NCI-H2196 (cell line): ENCODE measurements around the gene MYOM1.
"Not testable (repeated sequence)": the region's sequence is repeated elsewhere in the genome, so short reads cannot be mapped to it uniquely, and the experiment has no call there.

Experiments
- DNase-seq: peaks from one replicate; lab custom pipeline; 2025; ENCODE audit not compliant: unreplicated experiment; lab: John Stamatoyannopoulos, UW

Gene MYOM1

GRCh38 chr18:3221496-3221895 lies 1.7 kb upstream of the MYOM1 start:
- no peak for DNase-seq

DNA sequence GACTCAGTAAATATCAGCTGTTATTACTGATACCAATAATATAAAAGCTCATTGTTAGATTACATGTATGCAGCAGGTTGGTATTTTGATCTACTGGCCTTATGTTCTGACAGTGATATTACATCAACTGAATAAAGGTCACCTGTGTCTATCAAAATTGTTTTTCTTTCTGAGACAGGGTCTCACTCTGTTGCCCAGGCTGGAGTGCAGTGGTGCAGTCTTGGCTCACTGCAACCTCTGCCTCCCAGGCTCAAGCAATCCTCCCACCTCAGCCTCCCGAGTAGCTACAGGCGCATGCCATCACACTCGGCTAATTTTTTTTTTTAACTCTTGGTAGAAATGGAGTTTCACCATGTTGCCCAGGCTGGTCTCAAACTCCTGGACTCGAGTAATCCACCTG lies 1.1 kb upstream of the MYOM1 start:
- DNase-seq, result not testable (repeated sequence)

- DNase-seq, result no peak
Observed at GRCh38 chr18:3219241-3219630, 532 bp downstream of the MYOM1 start.

- no peak for DNase-seq
Observed at GRCh38 chr18:3218819-3219218, 949 bp downstream of the MYOM1 start.

- no peak for DNase-seq
Observed at GRCh38 chr18:3217948-3218647, 1.7 kb downstream of the MYOM1 start.

- DNase-seq, result no peak
Observed at GRCh38 chr18:3216987-3217386, 2.8 kb downstream of the MYOM1 start.

GRCh38 chr18:3214855-3215637 lies 4.7 kb downstream of the MYOM1 start:
- no peak for DNase-seq

DNA sequence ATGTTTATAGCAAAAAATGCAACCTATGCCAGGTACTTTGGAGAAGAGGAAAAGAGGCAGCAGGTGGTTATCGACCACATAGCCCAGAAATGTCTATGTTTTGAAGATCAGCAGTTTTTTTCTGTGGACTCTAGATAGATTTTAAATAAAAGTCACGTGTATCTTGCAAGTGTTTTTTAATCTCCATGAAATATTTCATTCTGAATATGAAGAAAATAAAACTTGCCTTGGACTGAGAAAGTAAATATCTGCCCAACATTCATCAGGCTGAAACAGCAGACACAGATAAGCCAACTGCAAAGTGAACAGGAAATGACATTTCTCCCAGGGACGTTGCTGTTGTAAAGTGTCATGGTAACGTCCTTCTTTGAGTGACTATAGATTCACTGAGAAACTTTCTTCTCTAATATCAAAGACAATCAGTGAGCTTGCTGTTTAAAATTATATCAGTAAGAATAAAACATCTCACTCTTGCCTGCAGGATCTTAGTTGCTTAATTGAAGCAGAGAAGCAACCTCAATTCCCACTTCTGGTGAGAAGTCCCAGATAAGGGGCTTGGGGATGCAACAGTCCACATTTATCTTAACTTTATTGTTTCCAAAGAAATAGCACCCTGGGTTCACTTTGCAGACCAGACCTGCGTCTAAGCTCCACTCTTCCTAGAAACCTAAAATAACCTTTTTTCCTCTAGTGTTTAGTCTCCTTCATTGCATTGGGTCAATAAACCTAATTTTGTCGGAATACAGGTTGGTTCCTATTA lies 6.3 kb downstream of the MYOM1 start:
- DNase-seq, result no peak

GRCh38 chr18:3212657-3213056 lies 7.1 kb downstream of the MYOM1 start:
- DNase-seq, result no peak

GRCh38 chr18:3211236-3211992 lies 8.4 kb downstream of the MYOM1 start:
- no peak for DNase-seq

DNA sequence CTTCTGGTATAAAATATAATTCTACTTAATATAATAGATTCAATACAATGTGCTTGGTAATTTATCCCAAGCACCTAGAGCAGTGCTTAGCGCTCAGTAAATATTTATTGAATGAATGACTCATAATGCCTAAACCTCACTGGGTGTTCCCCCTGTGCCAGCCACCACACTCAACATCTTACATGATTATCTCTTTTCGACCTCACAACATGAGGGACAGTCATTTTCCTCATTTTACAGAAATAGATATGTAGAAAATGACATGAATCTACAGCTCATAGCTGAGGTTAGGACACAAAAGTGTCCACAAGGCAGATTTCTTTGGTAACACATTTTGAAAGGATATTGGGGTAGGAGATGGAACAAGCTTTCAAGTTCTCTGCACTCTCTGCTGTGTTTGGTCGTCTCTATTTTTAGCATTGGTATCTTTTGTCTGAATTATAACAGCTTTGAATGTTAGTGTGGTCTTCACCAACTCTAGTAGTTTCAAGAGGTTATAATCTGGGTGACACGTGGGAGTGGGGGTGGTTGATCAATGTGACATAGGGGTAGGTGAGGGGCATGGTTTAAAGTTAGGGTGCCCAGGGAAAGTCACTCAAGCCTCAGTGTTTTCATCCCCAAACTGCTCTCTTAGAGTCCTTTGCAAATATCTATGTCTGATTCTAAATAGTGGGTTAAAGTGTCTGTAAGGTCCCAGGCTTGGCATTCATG lies 9.8 kb downstream of the MYOM1 start:
- no peak for DNase-seq

GRCh38 chr18:3207565-3207964 lies 12.2 kb downstream of the MYOM1 start:
- DNase-seq, result no peak

DNA sequence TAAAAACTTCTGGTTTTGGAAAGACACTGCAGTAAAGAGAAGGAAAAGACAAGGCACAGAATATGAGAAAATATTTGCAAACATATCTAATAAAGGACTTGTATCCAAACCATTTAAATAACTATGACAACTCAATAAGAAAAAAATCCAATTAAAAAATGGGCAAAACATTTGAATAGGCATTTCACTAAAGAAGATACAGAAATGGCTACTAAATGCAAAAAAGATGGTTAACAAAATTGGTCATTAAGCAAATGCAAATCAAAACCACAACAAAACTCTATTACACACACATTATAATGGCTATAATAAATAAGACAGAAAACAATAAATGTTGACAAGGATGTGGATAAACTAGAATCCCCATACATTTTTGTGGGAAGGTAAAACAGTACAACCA lies 14.5 kb downstream of the MYOM1 start:
- DNase-seq, result no peak

GRCh38 chr18:3199942-3200645 lies 19.7 kb downstream of the MYOM1 start:
- DNase-seq, result no peak

GRCh38 chr18:3198260-3198860 lies 21.4 kb downstream of the MYOM1 start:
- not testable (repeated sequence) for DNase-seq

DNA sequence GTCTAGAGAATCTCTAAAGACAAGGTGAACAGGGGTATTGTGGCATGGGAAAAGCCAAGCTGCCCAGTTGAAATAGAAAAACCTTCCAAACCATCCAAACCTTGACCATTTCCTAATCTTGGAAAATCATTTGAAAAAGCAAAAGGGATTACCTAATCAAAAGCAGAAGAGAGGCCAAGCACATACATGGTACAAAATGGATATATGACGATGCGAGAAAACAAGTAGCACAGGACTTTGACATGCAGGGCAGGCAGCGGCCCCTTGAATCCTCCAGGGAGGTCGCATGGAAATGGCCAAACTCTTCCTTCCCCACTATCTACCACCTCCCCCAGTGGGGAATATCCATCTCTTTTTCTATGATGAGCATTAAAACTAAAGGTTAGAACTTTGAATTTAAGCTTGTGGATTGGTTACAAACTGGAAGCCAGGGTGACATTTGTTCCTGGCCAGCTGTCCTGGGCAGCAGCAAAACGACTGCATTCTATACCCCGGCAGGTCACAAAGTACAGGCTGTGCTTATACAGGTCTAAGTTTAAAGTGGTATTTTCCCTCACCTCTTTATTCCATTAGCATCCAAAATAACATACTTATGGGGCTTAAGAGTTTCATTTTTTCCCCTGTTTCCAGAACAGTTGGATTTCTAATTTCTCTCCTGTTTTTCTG lies 24.7 kb downstream of the MYOM1 start:
- DNase-seq, result no peak

DNA sequence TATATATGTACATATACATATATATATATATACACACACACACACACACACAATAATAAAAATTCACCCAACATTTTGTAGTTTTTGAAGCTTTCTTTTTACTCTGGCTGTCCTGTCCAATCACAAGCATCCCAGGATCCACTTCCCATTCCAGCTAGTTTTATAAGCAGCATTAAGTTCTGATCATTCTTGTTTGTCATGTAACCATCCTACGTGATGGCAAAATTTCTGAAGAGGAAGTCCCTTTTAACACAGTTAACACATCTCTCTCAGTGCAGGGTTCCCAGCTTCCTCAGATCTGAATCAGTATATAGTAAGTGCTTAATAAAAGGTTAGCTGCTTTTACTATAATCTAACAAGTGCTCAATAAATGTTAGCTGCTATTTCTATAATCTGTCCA lies 26.4 kb downstream of the MYOM1 start:
- no peak for DNase-seq

GRCh38 chr18:3192752-3193151 lies 27.0 kb downstream of the MYOM1 start:
- no peak for DNase-seq

GRCh38 chr18:3192286-3192685 lies 27.5 kb downstream of the MYOM1 start:
- no peak for DNase-seq
